ENCODE measurements around the gene SYNGR3.
A peak's percentile ranks its signal among the peaks of the same experiment; 100 is the strongest.

The SYNGR3 gene

DNA sequence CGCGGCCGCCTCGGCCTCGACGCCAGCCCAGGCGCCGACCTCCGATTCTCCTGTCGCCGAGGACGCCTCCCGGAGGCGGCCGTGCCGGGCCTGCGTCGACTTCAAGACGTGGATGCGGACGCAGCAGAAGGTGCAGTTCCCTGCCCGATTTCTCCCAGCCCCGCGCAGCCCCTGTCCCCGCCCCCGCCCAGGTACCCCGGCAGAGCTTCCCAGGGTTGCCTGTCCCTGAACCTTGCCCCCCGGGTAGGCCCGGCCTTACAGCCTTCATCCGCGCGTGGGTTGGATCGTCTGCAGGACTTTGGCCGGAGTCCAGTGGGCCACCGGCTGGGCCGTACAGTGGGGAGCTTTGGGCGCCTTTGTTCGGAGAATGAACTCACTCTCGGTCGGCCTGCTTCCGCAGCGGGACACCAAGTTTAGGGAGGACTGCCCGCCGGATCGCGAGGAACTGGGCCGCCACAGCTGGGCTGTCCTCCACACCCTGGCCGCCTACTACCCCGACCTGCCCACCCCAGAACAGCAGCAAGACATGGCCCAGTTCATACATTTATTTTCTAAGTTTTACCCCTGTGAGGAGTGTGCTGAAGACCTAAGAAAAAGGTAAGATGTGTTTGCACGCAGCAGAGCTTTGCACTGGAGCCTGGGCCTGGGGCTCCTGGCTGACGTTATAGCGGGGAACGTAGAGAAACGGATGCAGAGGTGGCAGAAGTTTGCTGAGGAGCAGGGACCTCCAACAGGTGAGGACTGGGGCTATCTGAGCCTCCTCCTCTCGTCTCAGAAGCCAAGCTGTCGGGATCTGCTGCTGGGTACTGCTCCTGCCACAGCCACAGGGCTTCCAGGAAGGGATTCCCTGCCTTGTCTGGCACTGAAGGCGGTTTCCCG is 5.2 kb upstream of the SYNGR3 start:
- H3K4me3 ChIP-seq (ENCODE audit: low read depth, low read length) = peak overlapping the region; percentile 73
- TF ChIP-seq, protein P1, sequence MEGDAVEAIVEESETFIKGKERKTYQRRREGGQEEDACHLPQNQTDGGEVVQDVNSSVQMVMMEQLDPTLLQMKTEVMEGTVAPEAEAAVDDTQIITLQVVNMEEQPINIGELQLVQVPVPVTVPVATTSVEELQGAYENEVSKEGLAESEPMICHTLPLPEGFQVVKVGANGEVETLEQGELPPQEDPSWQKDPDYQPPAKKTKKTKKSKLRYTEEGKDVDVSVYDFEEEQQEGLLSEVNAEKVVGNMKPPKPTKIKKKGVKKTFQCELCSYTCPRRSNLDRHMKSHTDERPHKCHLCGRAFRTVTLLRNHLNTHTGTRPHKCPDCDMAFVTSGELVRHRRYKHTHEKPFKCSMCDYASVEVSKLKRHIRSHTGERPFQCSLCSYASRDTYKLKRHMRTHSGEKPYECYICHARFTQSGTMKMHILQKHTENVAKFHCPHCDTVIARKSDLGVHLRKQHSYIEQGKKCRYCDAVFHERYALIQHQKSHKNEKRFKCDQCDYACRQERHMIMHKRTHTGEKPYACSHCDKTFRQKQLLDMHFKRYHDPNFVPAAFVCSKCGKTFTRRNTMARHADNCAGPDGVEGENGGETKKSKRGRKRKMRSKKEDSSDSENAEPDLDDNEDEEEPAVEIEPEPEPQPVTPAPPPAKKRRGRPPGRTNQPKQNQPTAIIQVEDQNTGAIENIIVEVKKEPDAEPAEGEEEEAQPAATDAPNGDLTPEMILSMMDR (IDR thresholded peaks at IDR 0.05; ENCODE audit: control insufficient read depth, extremely low read depth, insufficient read depth) = no peak
- DNase-seq (ENCODE audit: low read depth) = no peak

DNA sequence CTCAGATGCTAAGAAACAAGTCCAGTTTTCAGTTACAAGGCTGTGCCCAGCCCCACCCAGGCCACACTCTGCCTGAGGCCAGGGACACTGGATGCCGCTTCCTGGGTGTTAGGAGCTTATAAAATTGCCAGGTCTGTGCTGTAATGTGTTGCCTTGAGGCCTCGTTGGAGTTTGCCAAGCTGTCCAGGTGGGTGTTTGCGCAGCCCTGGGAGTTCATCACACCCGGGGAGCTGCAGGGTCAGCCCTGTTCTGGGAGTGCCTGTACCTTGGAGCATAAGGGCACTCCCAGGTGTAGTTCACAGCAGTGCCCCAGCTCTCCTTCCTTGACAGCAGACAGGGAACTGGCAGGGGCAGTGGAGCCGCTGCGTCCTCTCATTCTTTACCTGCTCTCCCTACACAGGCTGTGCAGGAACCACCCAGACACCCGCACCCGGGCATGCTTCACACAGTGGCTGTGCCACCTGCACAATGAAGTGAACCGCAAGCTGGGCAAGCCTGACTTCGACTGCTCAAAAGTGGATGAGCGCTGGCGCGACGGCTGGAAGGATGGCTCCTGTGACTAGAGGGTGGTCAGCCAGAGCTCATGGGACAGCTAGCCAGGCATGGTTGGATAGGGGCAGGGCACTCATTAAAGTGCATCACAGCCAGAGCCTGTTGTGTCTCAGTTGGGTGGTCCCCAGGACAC is 4.2 kb upstream of the SYNGR3 start:
- peak overlapping the region; percentile 73 for H3K4me3 ChIP-seq (ENCODE audit: low read depth, low read length)
- no peak for DNase-seq (ENCODE audit: low read depth)
- TF ChIP-seq, protein P1 (IDR thresholded peaks at IDR 0.05; ENCODE audit: control insufficient read depth, extremely low read depth, insufficient read depth) = no peak

DNA sequence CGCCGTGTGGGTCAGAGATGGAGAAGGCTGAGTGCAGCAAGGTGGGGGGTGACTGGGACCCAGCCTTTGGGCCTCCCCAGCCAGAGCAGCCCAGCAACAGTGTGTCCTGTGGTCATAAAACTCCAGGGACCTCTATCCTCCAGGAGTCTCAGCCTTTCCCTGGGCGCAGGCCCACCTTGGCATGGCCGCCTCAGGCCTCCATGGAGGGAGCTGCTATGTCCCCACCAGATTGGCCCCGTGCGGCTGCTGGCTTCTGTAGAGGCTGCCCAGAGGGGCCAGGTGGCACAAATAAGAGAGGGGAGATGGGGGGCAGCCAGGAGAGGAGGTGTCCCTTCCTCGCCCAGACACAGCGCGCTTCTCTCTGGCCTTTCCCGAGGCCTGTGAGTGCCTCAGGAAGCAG is 2.6 kb upstream of the SYNGR3 start:
- no peak overlapping the region for H3K4me3 ChIP-seq (ENCODE audit: low read depth, low read length)
- DNase-seq (ENCODE audit: low read depth) = no peak
- TF ChIP-seq, protein P1 (IDR thresholded peaks at IDR 0.05; ENCODE audit: control insufficient read depth, extremely low read depth, insufficient read depth) = no peak

DNA sequence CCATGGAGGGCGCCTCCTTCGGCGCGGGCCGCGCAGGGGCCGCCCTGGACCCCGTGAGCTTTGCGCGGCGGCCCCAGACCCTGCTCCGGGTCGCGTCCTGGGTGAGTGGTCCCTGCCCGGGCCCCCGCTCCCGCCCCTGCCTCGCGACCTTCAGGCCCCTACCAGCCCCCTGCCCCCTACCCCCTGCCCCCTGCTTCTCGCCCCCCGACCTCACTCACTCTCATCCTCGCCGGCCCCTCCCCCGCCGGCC is 256 bp downstream of the SYNGR3 start:
- H3K4me3 ChIP-seq (ENCODE audit: low read depth, low read length) = no peak overlapping the region
- DNase-seq (ENCODE audit: low read depth) = no peak
- TF ChIP-seq, protein P1 (IDR thresholded peaks at IDR 0.05; ENCODE audit: control insufficient read depth, extremely low read depth, insufficient read depth) = no peak

DNA sequence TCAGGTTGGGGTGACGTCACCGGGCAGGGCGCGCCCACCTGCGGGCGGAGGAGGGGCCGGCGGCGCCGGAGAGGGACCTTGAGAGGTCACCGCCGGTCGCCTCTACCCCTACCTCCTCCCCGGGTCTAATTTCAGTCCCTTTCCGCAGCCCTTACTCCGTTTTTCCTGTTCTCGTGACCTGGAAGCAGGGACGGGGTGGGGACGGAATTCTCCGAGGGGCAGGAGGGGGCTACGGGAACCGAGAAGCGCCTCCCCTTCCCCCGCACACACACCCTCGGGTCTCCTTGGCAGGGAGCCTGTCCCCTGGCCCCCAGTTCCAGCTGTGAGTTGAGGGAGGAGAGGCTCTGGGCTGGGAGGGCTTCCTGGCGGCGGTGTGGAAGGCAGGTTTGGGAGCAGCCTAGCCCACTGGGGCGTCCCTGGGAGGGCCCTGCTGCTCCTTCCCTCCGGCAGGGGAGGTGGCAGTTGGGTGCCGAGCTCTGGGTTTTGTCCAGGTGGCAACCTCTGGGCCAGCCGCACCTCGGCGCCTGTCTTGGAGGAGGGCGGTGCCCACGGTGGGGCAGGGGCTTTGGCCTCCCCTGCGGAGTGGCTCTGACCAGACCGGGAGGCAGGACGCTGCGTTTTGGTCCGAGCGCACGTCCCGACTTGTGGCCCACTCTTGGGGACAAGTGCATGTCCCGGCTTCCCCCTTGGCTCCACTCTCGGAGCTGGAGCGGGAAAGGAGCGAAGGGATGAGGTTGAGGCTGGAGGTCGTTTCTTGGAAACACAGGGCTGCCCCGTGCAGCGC is 773 bp downstream of the SYNGR3 start:
- TF ChIP-seq, protein P1 (IDR thresholded peaks at IDR 0.05; ENCODE audit: control insufficient read depth, extremely low read depth, insufficient read depth) = no peak
- H3K4me3 ChIP-seq (ENCODE audit: low read depth, low read length) = no peak overlapping the region
- no peak for DNase-seq (ENCODE audit: low read depth)

DNA sequence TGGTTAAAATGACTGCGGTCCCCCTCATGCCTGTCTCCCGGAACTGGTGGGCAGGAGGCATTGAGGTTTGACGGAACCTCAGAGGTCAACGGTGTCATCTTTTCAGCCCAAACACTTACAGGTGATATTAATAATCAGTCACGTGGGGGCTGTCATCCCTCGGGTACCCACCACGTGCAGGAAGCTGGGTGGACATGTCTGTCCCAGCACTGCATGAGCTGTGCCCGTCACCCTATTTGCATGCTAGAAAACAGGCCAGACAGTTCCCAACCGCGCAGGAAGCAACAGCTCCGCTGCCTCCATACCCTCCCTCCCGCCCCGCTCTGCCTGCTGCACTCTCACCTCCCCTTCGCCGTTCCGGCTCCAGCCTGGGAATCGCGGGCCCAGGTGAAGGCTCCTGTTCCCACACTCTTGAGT is 1.4 kb downstream of the SYNGR3 start:
- H3K4me3 ChIP-seq (ENCODE audit: low read depth, low read length) = no peak overlapping the region
- TF ChIP-seq, protein P1 (IDR thresholded peaks at IDR 0.05; ENCODE audit: control insufficient read depth, extremely low read depth, insufficient read depth) = no peak
- DNase-seq (ENCODE audit: low read depth) = no peak
